Measurements from ENCODE around the gene RAC2.

RAC2 gene

GRCh38 chr22:37215890-37216289 lies 28.2 kb downstream of the RAC2 start:
- DNase-seq = no peak

GRCh38 chr22:37214731-37215030 lies 29.4 kb downstream of the RAC2 start:
- no peak for DNase-seq

GRCh38 chr22:37213941-37214730 lies 29.9 kb downstream of the RAC2 start:
- no peak for DNase-seq

GRCh38 chr22:37213218-37213855 lies 30.7 kb downstream of the RAC2 start:
- DNase-seq = no peak

GRCh38 chr22:37212174-37212906 lies 31.7 kb downstream of the RAC2 start, which contains the start of gene SSTR3:
Gene SSTR3 (minus strand): TSS chr22:37212477. CDS start chr22:37207803, 4,674 bp downstream.
- DNase-seq = no peak

- DNase-seq = no peak
These were observed 32.2 kb downstream of the RAC2 start for GRCh38 chr22:37211866-37212173.

- no peak for DNase-seq
These were observed 32.8 kb downstream of the RAC2 start for GRCh38 chr22:37211075-37211865.

- DNase-seq = no peak
These were observed 33.8 kb downstream of the RAC2 start for GRCh38 chr22:37210041-37210803.

- DNase-seq = no peak
These were observed 34.8 kb downstream of the RAC2 start for GRCh38 chr22:37209140-37209845.

GRCh38 chr22:37208401-37209139 lies 35.5 kb downstream of the RAC2 start:
- no peak for DNase-seq

- no peak for DNase-seq
These were observed 36.1 kb downstream of the RAC2 start for GRCh38 chr22:37207981-37208380.

GRCh38 chr22:37206841-37207821 lies 36.9 kb downstream of the RAC2 start:
- no peak for DNase-seq

GRCh38 chr22:37206118-37206840 lies 37.8 kb downstream of the RAC2 start:
- no peak for DNase-seq

- DNase-seq = no peak
These were observed 39.0 kb downstream of the RAC2 start for GRCh38 chr22:37205046-37205445.

- no peak for DNase-seq
These were observed 39.9 kb downstream of the RAC2 start for GRCh38 chr22:37204045-37204655.

- DNase-seq = no peak
These were observed 40.6 kb downstream of the RAC2 start for GRCh38 chr22:37203354-37204044.

GRCh38 chr22:37202716-37203115 lies 41.4 kb downstream of the RAC2 start:
- DNase-seq = no peak

GRCh38 chr22:37202001-37202555 lies 42.0 kb downstream of the RAC2 start:
- no peak for DNase-seq

Data from NCI-H187 treated with DMSO at 0.1 percent for 48 hours (cell line).